Measurements from ENCODE around the gene HRH2.

The HRH2 gene

GRCh38 chr5:175668006-175668405 is 10.1 kb downstream of the HRH2 start:
- DNase-seq, result no peak
- H3K4me3 ChIP-seq (ENCODE audit: low read depth, low read length), result no peak overlapping the region
- TF ChIP-seq CTCF (IDR thresholded peaks at IDR 0.05; ENCODE audit: low read depth, low read length), result no peak
- no peaks in the 10 kb centered on the region for H3K9me3 ChIP-seq
- H3K4me1 ChIP-seq, result no peaks in the 10 kb centered on the region
- H3K36me3 ChIP-seq, result no peaks in the 10 kb centered on the region
- H3K27me3 ChIP-seq, result peaks cover 9% of the 10 kb centered on the region

GRCh38 chr5:175670372-175670771 is 12.5 kb downstream of the HRH2 start:
- no peak for TF ChIP-seq CTCF (IDR thresholded peaks at IDR 0.05; ENCODE audit: low read depth, low read length)
- Histone ChIP-seq H3K27me3 (peaks cover 19% of the 10 kb centered on the region), H3K36me3 (no peaks in the 10 kb centered on the region), H3K4me3 (ENCODE audit: low read depth, low read length) (no peak overlapping the region), H3K4me1 (no peaks in the 10 kb centered on the region), H3K9me3 (no peaks in the 10 kb centered on the region)
- no peak for DNase-seq

- H3K4me1 ChIP-seq, result no peaks in the 10 kb centered on the region
- no peak for DNase-seq
- H3K4me3 ChIP-seq (ENCODE audit: low read depth, low read length), result no peak overlapping the region
- no peaks in the 10 kb centered on the region for H3K9me3 ChIP-seq
- no peak for TF ChIP-seq CTCF (IDR thresholded peaks at IDR 0.05; ENCODE audit: low read depth, low read length)
- peaks cover 24% of the 10 kb centered on the region for H3K27me3 ChIP-seq
- no peaks in the 10 kb centered on the region for H3K36me3 ChIP-seq
Observed at GRCh38 chr5:175671013-175671412, 13.1 kb downstream of the HRH2 start.

- Histone ChIP-seq H3K36me3 (no peaks in the 10 kb centered on the region), H3K4me1 (no peaks in the 10 kb centered on the region), H3K27me3 (peaks cover 37% of the 10 kb centered on the region), H3K4me3 (ENCODE audit: low read depth, low read length) (no peak overlapping the region), H3K9me3 (0 out of 2 replicates have a peak, but pooled peaks cover 3% of the 10 kb centered on the region)
- TF ChIP-seq CTCF (IDR thresholded peaks at IDR 0.05; ENCODE audit: low read depth, low read length), result no peak
- no peak for DNase-seq
Observed at GRCh38 chr5:175672976-175673648, 15.2 kb downstream of the HRH2 start.

- no peaks in the 10 kb centered on the region for H3K4me1 ChIP-seq
- peaks cover 54% of the 10 kb centered on the region for H3K27me3 ChIP-seq
Observed at GRCh38 chr5:175674731-175675346, 17.0 kb downstream of the HRH2 start.

More at GRCh38 chr5:175674731-175675346, 17.0 kb downstream of the HRH2 start:
- 0 out of 2 replicates have a peak, but pooled peaks cover 3% of the 10 kb centered on the region for H3K9me3 ChIP-seq
- H3K4me3 ChIP-seq (ENCODE audit: low read depth, low read length), result no peak overlapping the region
- DNase-seq, result no peak
- H3K36me3 ChIP-seq, result no peaks in the 10 kb centered on the region
- TF ChIP-seq CTCF (IDR thresholded peaks at IDR 0.05; ENCODE audit: low read depth, low read length), result no peak
